Osteocyte (in vitro differentiated cells): ENCODE measurements around the gene TIPRL. TPM values are rescaled to one million over a fixed set of nuclear protein-coding genes. Genes with fewer than 3 reads are reported as not detected.
"Not testable (repeated sequence)": the region's sequence is repeated elsewhere in the genome, so short reads cannot be mapped to it uniquely, and the experiment has no call there.

Experiments
- DNase-seq: peaks from one replicate; pipeline ENCODE4 v3.0.0; 2021; ENCODE audit warnings: mixed read lengths; ENCODE audit not compliant: unreplicated experiment; ENCODE audit errors: extremely low spot score
- H3K27ac Mint-ChIP-seq: one replicate; pipeline ENCODE4 v1.8.0; 2021; ENCODE audit warnings: mild to moderate bottlenecking, mixed read lengths; ENCODE audit not compliant: unreplicated experiment
- H3K27me3 Mint-ChIP-seq: one replicate; pipeline ENCODE4 v1.8.0; 2021; ENCODE audit warnings: mixed read lengths; ENCODE audit not compliant: unreplicated experiment
- H3K36me3 Mint-ChIP-seq: one replicate; pipeline ENCODE4 v1.8.0; 2021; ENCODE audit warnings: mixed read lengths; ENCODE audit not compliant: unreplicated experiment
- H3K4me1 Mint-ChIP-seq: one replicate; pipeline ENCODE4 v1.8.0; 2021; ENCODE audit warnings: mixed read lengths; ENCODE audit not compliant: unreplicated experiment
- H3K4me3 Mint-ChIP-seq: one replicate; pipeline ENCODE4 v1.8.0; 2021; ENCODE audit warnings: mild to moderate bottlenecking, moderate library complexity, mixed read lengths; ENCODE audit not compliant: unreplicated experiment
- H3K9me3 Mint-ChIP-seq: one replicate; pipeline ENCODE4 v1.8.0; 2021; ENCODE audit warnings: mixed read lengths; ENCODE audit not compliant: unreplicated experiment
- total RNA-seq: library from RNA; stranded (reverse); gene quantifications from 2 replicates; pipeline ENCODE4 v1.2.1, GENCODE V29; 2021
- TF ChIP-seq, protein P1 (sequence below): fragments of 200-600 bp; sonication (generic); IDR thresholded peaks from 2 replicates; pipeline ENCODE4 v1.5.0; 2021; ENCODE audit warnings: antibody characterized with exemption, mild to moderate bottlenecking, moderate library complexity

The TIPRL gene
- total RNA-seq, 1 donor from 2014 or later, result 41.8 TPM

DNA sequence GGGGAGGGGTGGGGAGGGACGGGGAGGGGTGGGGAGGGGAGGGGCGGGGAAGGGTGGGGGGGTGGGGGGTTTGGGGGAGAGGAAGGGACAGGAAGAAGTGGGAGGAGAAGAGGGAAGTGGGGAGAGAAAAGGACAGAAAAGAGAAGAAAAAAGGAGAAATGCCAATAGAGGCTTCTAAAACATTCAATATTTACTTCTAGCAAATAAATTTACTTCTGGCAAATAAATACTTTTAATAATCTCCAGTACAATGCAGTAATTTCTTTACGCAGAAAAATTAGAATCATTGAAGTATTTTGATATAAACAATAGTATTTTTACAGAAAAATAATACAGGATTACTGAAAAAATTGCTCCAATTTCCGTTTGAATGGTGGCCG lies 32.6 kb upstream of the TIPRL start:
- Mint-ChIP-seq H3K27ac (no peak overlapping the region), H3K4me3 (no peak overlapping the region), H3K27me3 (no peaks in the 10 kb centered on the region), H3K36me3 (no peaks in the 10 kb centered on the region), H3K4me1 (peaks cover 8% of the 10 kb centered on the region), H3K9me3 (no peaks in the 10 kb centered on the region)
- DNase-seq, result no peak
- TF ChIP-seq, protein P1, sequence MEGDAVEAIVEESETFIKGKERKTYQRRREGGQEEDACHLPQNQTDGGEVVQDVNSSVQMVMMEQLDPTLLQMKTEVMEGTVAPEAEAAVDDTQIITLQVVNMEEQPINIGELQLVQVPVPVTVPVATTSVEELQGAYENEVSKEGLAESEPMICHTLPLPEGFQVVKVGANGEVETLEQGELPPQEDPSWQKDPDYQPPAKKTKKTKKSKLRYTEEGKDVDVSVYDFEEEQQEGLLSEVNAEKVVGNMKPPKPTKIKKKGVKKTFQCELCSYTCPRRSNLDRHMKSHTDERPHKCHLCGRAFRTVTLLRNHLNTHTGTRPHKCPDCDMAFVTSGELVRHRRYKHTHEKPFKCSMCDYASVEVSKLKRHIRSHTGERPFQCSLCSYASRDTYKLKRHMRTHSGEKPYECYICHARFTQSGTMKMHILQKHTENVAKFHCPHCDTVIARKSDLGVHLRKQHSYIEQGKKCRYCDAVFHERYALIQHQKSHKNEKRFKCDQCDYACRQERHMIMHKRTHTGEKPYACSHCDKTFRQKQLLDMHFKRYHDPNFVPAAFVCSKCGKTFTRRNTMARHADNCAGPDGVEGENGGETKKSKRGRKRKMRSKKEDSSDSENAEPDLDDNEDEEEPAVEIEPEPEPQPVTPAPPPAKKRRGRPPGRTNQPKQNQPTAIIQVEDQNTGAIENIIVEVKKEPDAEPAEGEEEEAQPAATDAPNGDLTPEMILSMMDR, result no peak

DNA sequence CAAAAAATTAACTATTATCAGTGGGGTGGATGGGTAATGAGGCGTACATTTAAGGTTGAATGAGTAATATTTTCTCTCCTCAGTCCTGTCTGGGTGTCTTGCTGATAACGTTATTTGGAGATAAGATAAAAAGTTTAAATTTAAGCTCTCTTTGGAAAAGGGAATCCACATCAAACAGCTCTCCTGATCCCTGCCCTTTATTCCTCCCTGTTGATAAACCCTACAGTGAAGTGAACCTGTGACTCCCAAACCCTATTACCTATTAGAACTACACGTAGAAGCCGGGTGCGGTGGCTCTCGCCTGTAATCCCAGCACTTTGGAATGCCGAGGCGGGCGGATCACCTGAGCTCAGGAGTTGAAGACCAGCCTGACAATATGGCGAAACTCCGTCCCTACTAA lies 32.1 kb upstream of the TIPRL start:
- Mint-ChIP-seq H3K4me3 (no peak overlapping the region), H3K4me1 (peaks cover 8% of the 10 kb centered on the region), H3K27me3 (no peaks in the 10 kb centered on the region), H3K9me3 (no peaks in the 10 kb centered on the region), H3K36me3 (no peaks in the 10 kb centered on the region), H3K27ac (no peak overlapping the region)
- no peak for DNase-seq
- TF ChIP-seq, protein P1, result no peak

- TF ChIP-seq, protein P1, result no peak
- peaks cover 8% of the 10 kb centered on the region for H3K4me1 Mint-ChIP-seq
- no peak overlapping the region for H3K27ac Mint-ChIP-seq
- H3K9me3 Mint-ChIP-seq, result no peaks in the 10 kb centered on the region
- H3K36me3 Mint-ChIP-seq, result no peaks in the 10 kb centered on the region
- no peak overlapping the region for H3K4me3 Mint-ChIP-seq
- no peak for DNase-seq
- no peaks in the 10 kb centered on the region for H3K27me3 Mint-ChIP-seq
These were observed 29.8 kb upstream of the TIPRL start for GRCh38 chr1:168148916-168149315.

GRCh38 chr1:168150283-168150682 lies 28.5 kb upstream of the TIPRL start:
- H3K4me1 Mint-ChIP-seq, result peaks cover 5% of the 10 kb centered on the region
- H3K27me3 Mint-ChIP-seq, result no peaks in the 10 kb centered on the region
- no peaks in the 10 kb centered on the region for H3K9me3 Mint-ChIP-seq
- DNase-seq, result no peak
- H3K4me3 Mint-ChIP-seq, result no peak overlapping the region
- H3K27ac Mint-ChIP-seq, result no peak overlapping the region
- TF ChIP-seq, protein P1, result no peak
- no peaks in the 10 kb centered on the region for H3K36me3 Mint-ChIP-seq

DNA sequence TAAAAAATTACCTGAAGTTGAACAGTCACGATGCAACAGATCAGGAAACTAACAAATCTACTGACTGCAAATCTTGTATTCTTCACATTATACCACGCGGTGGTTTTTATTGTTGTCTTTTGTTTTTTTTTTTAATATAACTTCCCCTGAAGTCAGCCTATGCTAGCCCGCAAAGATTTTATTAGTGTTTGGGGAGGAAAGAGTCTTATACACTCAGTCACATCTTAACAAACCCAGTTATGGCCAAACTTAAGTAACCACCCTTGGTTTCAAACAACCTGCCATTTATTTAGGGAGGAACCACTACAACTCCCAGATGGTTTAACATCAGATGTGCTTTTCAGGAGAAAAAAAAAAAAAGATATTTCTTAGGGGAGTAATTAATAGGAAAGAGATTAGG lies 26.8 kb upstream of the TIPRL start:
- H3K4me3 Mint-ChIP-seq, result no peak overlapping the region
- peaks cover 10% of the 10 kb centered on the region for H3K27me3 Mint-ChIP-seq
- H3K9me3 Mint-ChIP-seq, result peaks cover 10% of the 10 kb centered on the region
- H3K27ac Mint-ChIP-seq, result no peak overlapping the region
- H3K4me1 Mint-ChIP-seq, result no peaks in the 10 kb centered on the region
- no peak for DNase-seq
- TF ChIP-seq, protein P1, result no peak
- no peaks in the 10 kb centered on the region for H3K36me3 Mint-ChIP-seq

- Mint-ChIP-seq H3K27me3 (peaks cover 13% of the 10 kb centered on the region), H3K36me3 (peaks cover 11% of the 10 kb centered on the region), H3K9me3 (peaks cover 32% of the 10 kb centered on the region)
- not testable (repeated sequence) for DNase-seq, H3K4me1 Mint-ChIP-seq, H3K4me3 Mint-ChIP-seq, H3K27ac Mint-ChIP-seq
These were observed 24.1 kb upstream of the TIPRL start for GRCh38 chr1:168154707-168155106.
